Left ventricle myocardium inferior (tissue), 1 donor: Measurements from ENCODE around the gene UBFD1. TPM values are rescaled to one million over a fixed set of nuclear protein-coding genes. Genes with fewer than 3 reads are reported as not detected.

Experiments used
- DNase-seq: peaks from one replicate; pipeline ENCODE4 v3.0.0-alpha.2; 2020
- H3K27ac ChIP-seq: fragments of 200-600 bp; replicated peaks from 2 replicates; pipeline ENCODE4 v1.8.0; 2021
- H3K27me3 ChIP-seq: fragments of 200-600 bp; 2 replicates; pipeline ENCODE4 v1.8.0; 2021; ENCODE audit warnings: low read depth
- H3K36me3 ChIP-seq: fragments of 200-600 bp; 2 replicates; pipeline ENCODE4 v1.8.0; 2021
- H3K4me1 ChIP-seq: fragments of 200-600 bp; 2 replicates; pipeline ENCODE4 v1.8.0; 2021
- H3K4me3 ChIP-seq: fragments of 200-600 bp; 2 replicates; pipeline ENCODE4 v1.8.0; 2021; ENCODE audit warnings: mild to moderate bottlenecking, moderate library complexity
- H3K9me3 ChIP-seq: fragments of 200-600 bp; replicated peaks from 2 replicates; pipeline ENCODE4 v1.8.0; 2021
- CTCF ChIP-seq: fragments of 200-600 bp; IDR thresholded peaks from 2 replicates; pipeline ENCODE4 v1.8.0; 2021; ENCODE audit warnings: antibody characterized with exemption, mild to moderate bottlenecking, borderline replicate concordance
- intact Hi-C: fragments of 100-400 bp; cut with micrococcal nuclease; formaldehyde crosslinking; loops from one replicate; pipeline ENCODE4 v1.11.0; 2022
- total RNA-seq: library from RNA; stranded (reverse); fragmentation: NEBNext Ultra II Directional; extraction: Animal tissue kit (Norgen Biotek cat#: 25700); gene quantifications from one replicate; pipeline ENCODE4 v1.2.1, GENCODE V29; 2021
- donor health status: DM: no; HTN: yes; CAD: no; lungs with severe emphysema.

UBFD1 gene
- total RNA-seq, 1 donor from 2014 or later, result 61.4 TPM

DNA sequence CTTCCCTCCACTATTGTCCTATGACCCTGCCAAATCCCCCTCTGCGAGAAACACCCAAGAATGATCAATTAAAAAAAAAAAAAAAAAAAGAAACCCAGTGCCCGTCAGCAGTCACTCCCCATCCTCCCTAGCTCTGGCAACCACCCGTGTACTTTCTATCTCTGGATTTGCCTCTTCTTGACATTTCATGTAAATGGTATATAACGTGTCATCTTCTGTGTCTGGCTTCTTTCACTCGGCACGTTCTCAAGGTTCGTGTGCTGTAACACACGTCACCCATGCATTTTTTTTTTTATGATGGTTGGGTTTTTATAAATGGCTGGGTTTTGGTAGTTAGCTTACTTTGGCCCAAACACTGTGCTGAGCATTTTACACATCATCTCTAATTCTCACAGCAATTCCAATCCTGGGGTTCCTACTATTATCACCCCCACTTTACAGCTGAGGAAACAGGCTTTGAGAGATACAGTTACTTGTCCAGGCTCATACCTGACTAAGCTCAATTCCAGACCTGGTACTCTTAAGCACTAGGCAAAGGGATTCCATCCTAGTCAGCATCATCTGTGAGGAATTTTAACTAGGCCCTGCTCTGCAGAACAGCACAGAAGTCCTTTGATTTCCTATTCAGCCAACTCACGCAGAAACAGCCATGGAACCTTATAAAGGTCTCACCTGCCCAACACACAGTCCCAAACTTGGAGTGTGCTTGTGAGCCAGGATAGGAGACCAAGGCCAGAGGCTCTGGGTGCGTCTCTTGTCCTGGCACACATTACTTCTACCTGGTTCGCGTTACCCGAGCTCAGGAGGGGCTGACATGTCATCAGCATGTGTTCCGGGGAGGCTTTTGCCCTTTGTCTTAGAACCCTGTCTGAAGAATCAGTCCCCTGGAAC lies 26.9 kb downstream of the UBFD1 start:
- Histone ChIP-seq H3K4me1 (peaks cover 53% of the 10 kb centered on the region), H3K9me3 (no peaks in the 10 kb centered on the region), H3K36me3 (peaks cover 88% of the 10 kb centered on the region), H3K27me3 (no peaks in the 10 kb centered on the region), H3K4me3 (no peak overlapping the region), H3K27ac (peak overlapping the region; percentile 63)
- DNase-seq, result no peak
- no peak for TF ChIP-seq CTCF
- intact Hi-C loops, result no loop called here

DNA sequence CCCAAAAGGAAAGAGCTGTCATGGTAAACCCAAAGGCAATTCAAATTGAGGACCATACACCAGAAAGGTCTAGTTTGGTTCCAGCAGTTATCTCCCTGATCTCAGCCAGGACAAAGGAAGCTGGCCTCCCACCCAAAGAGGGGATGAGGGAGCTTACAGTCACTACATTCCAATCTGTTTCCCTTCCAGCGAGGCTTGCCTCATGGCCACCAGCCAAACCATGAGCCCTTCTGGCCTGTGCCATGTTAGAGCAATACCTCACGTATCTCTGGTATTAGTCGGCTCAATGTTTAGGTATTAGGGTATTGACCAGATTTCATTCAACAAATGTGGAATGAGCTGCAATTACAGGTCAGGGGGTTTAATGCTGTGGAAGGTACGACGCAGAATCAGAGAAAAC lies 30.2 kb downstream of the UBFD1 start:
- peak; percentile 36 for DNase-seq
- peaks cover 90% of the 10 kb centered on the region for H3K36me3 ChIP-seq
- peaks cover 83% of the 10 kb centered on the region for H3K4me1 ChIP-seq
- no peak for TF ChIP-seq CTCF
- H3K27me3 ChIP-seq, result no peaks in the 10 kb centered on the region
- H3K27ac ChIP-seq, result peak overlapping the region; percentile 51
- intact Hi-C loops, result no loop called here
- no peaks in the 10 kb centered on the region for H3K9me3 ChIP-seq
- no peak overlapping the region for H3K4me3 ChIP-seq

GRCh38 chr16:23590181-23590580 lies 32.7 kb downstream of the UBFD1 start:
- Histone ChIP-seq H3K4me3 (no peak overlapping the region), H3K27ac (no peak overlapping the region), H3K9me3 (no peaks in the 10 kb centered on the region), H3K36me3 (peaks cover 90% of the 10 kb centered on the region), H3K4me1 (peaks cover 97% of the 10 kb centered on the region), H3K27me3 (no peaks in the 10 kb centered on the region)
- TF ChIP-seq CTCF, result no peak
- intact Hi-C loops, result no loop called here
- no peak for DNase-seq

- Histone ChIP-seq H3K4me1 (peaks cover 66% of the 10 kb centered on the region), H3K4me3 (peak overlapping the region; percentile 96), H3K27me3 (no peaks in the 10 kb centered on the region), H3K27ac (peak overlapping the region; percentile 95), H3K36me3 (peaks cover 50% of the 10 kb centered on the region), H3K9me3 (no peaks in the 10 kb centered on the region)
- DNase-seq, result peak; percentile 36
- TF ChIP-seq CTCF, result no peak
- intact Hi-C loops, result no loop called here
These were observed 36.7 kb downstream of the UBFD1 start for GRCh38 chr16:23594186-23594585.

DNA sequence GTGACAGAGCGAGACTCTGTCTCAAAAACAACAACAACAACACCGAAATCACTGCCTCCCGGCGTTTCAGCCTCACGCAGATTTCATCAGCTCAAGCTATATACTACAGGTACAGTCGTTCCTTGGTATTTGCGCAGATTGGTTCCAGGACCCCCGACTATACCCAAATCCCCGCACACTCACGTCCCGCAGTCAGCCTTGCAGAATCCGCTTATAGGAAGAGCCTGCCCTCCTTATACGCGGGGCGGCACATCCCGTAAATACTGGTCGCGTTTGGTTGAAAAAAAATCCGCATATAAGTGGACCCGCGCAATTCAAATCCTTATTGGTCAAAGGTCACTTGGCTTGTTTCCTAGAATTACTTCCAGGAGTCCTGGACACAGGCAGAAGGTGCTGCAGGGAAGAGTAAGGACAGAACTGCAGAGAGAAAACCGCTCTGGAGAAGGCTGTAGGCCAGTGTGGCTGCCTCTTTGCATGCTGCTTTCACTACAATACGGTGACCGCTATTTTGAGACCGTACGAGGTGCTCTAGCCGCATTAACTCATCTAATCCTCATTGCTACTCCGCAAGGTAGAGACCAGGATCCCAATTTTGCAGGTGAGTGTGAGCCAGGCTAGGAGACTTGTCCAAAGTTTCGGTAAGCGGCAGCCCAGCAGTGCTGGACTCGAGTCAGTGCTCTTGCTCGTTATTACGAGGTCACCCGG lies 37.9 kb downstream of the UBFD1 start:
- H3K27me3 ChIP-seq, result no peaks in the 10 kb centered on the region
- TF ChIP-seq CTCF, result no peak
- no peaks in the 10 kb centered on the region for H3K9me3 ChIP-seq
- H3K4me1 ChIP-seq, result peaks cover 57% of the 10 kb centered on the region
- peak overlapping the region; percentile 95 for H3K27ac ChIP-seq
- no peak for DNase-seq
- H3K4me3 ChIP-seq, result peak overlapping the region; percentile 96
- peaks cover 38% of the 10 kb centered on the region for H3K36me3 ChIP-seq
- intact Hi-C loops, result no loop called here
